BLaER1 treated with 17β-estradiol and CSF1 and Interleukin-3, amounts not matched to agents 10 nM and 100 nM (cell line): ENCODE measurements around the gene PEX10.
A peak's percentile ranks its signal among the peaks of the same experiment; 100 is the strongest.

ENCODE experiments used
- H3K27ac ChIP-seq, 11 experiments: shearing (Covaris generic); formaldehyde crosslinking; 2 replicates each; pipeline ENCODE4 v1.8.1; 2022
- H3K27me3 ChIP-seq, 11 experiments: shearing (Covaris generic); formaldehyde crosslinking; 2 replicates each; pipeline ENCODE4 v1.8.1; 2022
- H3K36me3 ChIP-seq, 11 experiments: shearing (Covaris generic); formaldehyde crosslinking; 2 replicates each; pipeline ENCODE4 v1.8.1; 2022
- H3K4me1 ChIP-seq, 10 experiments: shearing (Covaris generic); formaldehyde crosslinking; 2 replicates each; pipeline ENCODE4 v1.8.1; 2022
- H3K4me2 ChIP-seq, 11 experiments: shearing (Covaris generic); formaldehyde crosslinking; 2 replicates each; pipeline ENCODE4 v1.8.1; 2022
- H3K4me3 ChIP-seq, 10 experiments: shearing (Covaris generic); formaldehyde crosslinking; 2 replicates each; pipeline ENCODE4 v1.8.1; 2022
- H3K9ac ChIP-seq, 11 experiments: shearing (Covaris generic); formaldehyde crosslinking; 2 replicates each; pipeline ENCODE4 v1.8.1; 2022
- H3K9me3 ChIP-seq, 11 experiments: shearing (Covaris generic); formaldehyde crosslinking; replicated peaks in 1 of 11; 2 replicates each; pipeline ENCODE4 v1.8.1; 2022
- H4K20me1 ChIP-seq, 11 experiments: shearing (Covaris generic); formaldehyde crosslinking; 2 replicates each; pipeline ENCODE4 v1.8.1; 2022
- Cebpa-rat ChIP-seq, 11 experiments: shearing (Covaris generic); IDR thresholded peaks; 2 replicates each; pipeline ENCODE4 v1.8.1; 2022

The PEX10 gene

DNA sequence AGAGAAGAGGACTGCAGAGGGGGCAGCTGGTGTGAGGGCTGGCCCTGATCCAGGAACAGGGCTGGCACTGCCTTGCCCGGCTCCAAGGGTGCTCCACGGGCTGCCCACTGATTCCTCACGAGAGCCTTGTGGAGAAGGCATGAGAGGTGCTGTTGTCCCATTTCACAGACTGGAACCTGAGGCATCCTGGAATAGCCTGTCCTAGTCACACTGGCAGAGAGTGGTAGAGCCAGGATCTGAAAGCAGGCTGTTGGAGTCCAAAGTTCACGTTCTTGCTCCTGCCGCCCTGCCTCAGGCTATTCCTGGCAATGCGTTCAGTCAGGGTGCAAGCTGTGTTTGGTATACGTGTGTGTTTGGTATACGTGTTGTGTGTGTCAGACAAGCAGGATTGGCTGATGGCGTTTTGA is 18.9 kb downstream of the PEX10 start:
- H4K20me1 ChIP-seq: peaks cover 22 to 62% (median 56%) of the 10 kb centered on the region in 11 experiments; a peak in 21 of 22 replicates
- H3K36me3 ChIP-seq: peaks cover 50 to 59% (median 56%) of the 10 kb centered on the region in 11 experiments
- peak overlapping the region; percentile 84 to 95 (median 88); a peak in 21 of 22 replicates for H3K9ac ChIP-seq
- no peak for TF ChIP-seq Cebpa-rat (IDR thresholded peaks at IDR 0.05)
- peak overlapping the region; percentile 86 to 100 (median 97) for H3K4me2 ChIP-seq
- H3K27me3 ChIP-seq: no peaks in the 10 kb centered on the region
- H3K9me3 ChIP-seq: no peaks in the 10 kb centered on the region
- H3K4me3 ChIP-seq: peak overlapping the region in 6 of 10 experiments; percentile 88 to 99 (median 94); a peak in 9 of 20 replicates
- peak overlapping the region in 7 of 11 experiments; percentile 21 to 93 (median 89); a peak in 8 of 22 replicates for H3K27ac ChIP-seq
- H3K4me1 ChIP-seq: peaks cover 44 to 66% (median 54%) of the 10 kb centered on the region in 10 experiments

DNA sequence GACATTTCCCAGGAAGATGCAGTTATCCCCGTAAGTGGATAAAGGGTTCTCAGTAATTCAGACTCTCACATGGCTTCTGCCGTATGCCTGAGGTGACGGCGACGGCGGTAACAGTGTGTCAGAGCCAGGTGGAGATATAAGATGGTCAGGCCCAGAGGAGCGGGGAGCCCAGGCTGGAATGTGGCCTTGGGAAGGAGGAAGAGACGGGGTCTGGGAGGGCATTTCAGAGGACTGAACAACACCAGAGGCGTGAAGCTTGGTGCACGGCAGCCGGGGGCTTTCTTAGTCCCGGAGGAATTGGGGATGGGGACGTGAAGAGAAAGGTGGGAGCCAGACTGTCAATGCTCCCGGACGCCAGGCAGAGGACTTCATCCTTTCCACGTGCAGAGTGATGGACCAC is 19.7 kb downstream of the PEX10 start:
- Histone ChIP-seq H4K20me1 (peaks cover 26 to 55% (median 52%) of the 10 kb centered on the region in 11 experiments; a peak in 21 of 22 replicates), H3K9ac (peak overlapping the region; percentile 84 to 95 (median 88)), H3K4me3 (peak overlapping the region; percentile 72 to 99 (median 94)), H3K9me3 (no peaks in the 10 kb centered on the region), H3K36me3 (peaks cover 42 to 51% (median 48%) of the 10 kb centered on the region in 11 experiments), H3K4me2 (peak overlapping the region; percentile 86 to 100 (median 97)), H3K4me1 (peaks cover 52 to 74% (median 62%) of the 10 kb centered on the region in 10 experiments), H3K27me3 (no peaks in the 10 kb centered on the region), H3K27ac (peak overlapping the region; percentile 73 to 93 (median 85); a peak in 20 of 22 replicates)
- no peak for TF ChIP-seq Cebpa-rat (IDR thresholded peaks at IDR 0.05)

DNA sequence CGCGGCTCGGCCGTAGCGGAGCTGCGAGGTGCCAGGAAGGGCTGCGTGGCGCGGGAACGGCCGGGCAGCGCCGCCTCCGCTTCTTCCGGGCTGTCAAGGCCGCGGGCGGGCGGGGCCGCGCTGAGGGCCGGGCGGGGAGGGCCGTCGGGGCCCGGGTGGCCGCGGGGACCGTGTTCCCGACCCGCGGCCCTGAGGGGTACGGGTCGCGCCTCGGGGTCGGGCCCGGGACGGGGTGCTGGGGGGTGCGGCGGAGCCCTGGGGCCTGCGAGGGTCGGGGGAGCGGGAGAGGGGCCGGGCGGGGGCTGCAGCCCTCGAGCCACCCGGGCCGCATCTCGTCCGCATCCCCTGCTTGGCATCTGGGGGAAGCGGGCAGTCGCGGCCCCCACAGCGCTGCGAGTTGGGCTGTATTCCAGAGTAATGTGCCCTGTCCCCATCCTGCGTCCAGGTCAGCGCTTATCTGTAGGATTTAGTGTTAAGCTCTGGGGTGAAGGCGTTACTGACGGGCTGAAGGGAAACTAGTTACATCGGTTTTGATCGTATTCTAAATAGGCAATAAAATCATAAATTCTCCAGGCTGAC is 20.3 kb downstream of the PEX10 start:
- peak overlapping the region; percentile 72 to 99 (median 94) for H3K4me3 ChIP-seq
- no peaks in the 10 kb centered on the region for H3K9me3 ChIP-seq
- H3K4me2 ChIP-seq: peak overlapping the region; percentile 86 to 100 (median 97)
- TF ChIP-seq Cebpa-rat (IDR thresholded peaks at IDR 0.05): no peak
- H3K27me3 ChIP-seq: no peaks in the 10 kb centered on the region
- H4K20me1 ChIP-seq: peaks cover 33 to 57% (median 46%) of the 10 kb centered on the region in 11 experiments; a peak in 21 of 22 replicates
- H3K9ac ChIP-seq: peak overlapping the region; percentile 84 to 95 (median 88)
- H3K27ac ChIP-seq: peak overlapping the region; percentile 73 to 93 (median 85); a peak in 21 of 22 replicates
- H3K36me3 ChIP-seq: peaks cover 35 to 44% (median 41%) of the 10 kb centered on the region in 11 experiments
- peaks cover 59 to 81% (median 68%) of the 10 kb centered on the region in 10 experiments for H3K4me1 ChIP-seq

DNA sequence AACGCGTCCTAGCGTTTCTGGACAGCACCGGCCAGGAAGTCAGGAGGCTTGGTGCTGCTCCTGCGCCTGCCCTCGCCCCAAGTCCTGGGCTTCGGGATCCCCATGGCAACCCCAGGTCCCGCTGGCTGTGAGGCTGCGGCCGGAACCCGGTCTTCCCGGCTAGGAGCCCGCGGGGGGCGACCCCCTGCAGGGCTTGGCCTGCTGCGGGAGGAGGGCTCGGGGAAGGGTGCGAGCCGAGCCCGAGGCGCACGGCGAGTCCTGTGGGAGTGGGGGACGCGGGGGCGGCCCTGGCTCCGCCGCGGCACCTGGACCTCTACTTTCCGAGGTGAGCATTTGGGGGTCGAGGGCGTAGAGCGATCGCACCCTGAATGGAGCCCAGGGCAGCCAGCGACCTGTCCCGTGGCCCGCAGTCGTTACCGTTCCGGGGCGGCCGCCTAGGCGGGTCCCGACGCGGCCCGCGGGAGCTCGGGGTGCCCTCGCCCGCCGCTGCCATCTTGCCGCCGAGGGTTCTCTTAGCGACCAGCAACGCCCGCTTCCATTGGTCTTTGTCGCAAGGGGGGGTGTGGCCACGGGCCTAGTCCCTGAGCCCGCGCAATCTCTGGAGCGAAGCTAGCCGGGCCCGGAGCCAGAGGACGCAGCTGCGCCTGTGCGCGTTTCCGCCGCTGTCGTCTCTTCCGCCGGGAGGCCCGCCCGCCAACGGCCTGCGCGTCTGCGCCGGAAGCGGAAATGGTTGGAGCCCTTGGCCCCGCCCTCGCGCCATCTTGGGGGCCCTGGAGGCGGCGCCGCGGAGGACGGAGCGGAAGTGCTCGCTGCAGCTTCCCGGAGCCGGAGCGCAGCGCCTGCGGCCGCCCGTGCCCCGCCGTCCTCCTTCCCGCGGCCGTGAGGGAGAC is 21.1 kb downstream of the PEX10 start, which contains the start of the genes MORN1 and RER1:
Gene MORN1, minus strand, starts transcription at position 514 of the 890 bp plus-strand sequence. Its CDS starts 21 bp downstream, at position 493.
Gene RER1, plus strand, starts transcription at position 801 of the 890 bp plus-strand sequence. CDS start 3,950 bp downstream, outside the sequence.
- Histone ChIP-seq H3K36me3 (peaks cover 28 to 37% (median 34%) of the 10 kb centered on the region in 11 experiments), H3K27me3 (no peaks in the 10 kb centered on the region), H3K9ac (peak within 1 kb of the TSS; percentile 84 to 95 (median 88)), H3K27ac (peak within 1 kb of the TSS; percentile 73 to 93 (median 85); a peak in 21 of 22 replicates), H3K4me3 (peak within 1 kb of the TSS; percentile 72 to 99 (median 94)), H3K4me2 (peak within 1 kb of the TSS; percentile 90 to 100 (median 98)), H3K4me1 (peaks cover 66 to 83% (median 73%) of the 10 kb centered on the region in 10 experiments), H4K20me1 (peaks cover 37 to 54% (median 39%) of the 10 kb centered on the region in 11 experiments; a peak in 21 of 22 replicates), H3K9me3 (no peaks in the 10 kb centered on the region)
- no peak for TF ChIP-seq Cebpa-rat (IDR thresholded peaks at IDR 0.05)

DNA sequence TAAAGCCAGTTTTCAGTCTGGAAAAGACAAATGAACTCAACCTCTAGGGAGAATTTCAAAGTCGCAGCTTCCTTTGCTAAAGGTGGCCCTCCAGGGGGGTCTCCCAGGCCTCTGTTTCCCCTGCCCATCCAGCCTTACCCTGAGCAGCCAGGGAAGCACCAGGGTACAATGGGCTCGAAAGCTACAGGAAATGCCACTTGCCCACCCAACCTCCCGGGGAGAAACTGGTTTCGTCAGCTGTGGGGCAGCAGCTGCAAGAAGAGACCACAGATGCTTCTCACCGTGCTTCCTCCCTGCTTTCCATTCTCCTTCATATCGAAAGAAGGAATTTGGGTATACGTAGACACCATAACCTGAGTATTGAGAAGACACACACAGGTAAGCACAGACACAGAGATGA is 22.7 kb downstream of the PEX10 start:
- Histone ChIP-seq H3K27me3 (no peaks in the 10 kb centered on the region), H3K27ac (peak overlapping the region in 9 of 11 experiments; percentile 1 to 93 (median 81); a peak in 17 of 22 replicates), H3K4me1 (peaks cover 81 to 89% (median 84%) of the 10 kb centered on the region in 10 experiments), H3K9me3 (no peaks in the 10 kb centered on the region), H4K20me1 (peaks cover 21 to 45% (median 23%) of the 10 kb centered on the region in 11 experiments; a peak in 21 of 22 replicates), H3K4me2 (peak overlapping the region; percentile 90 to 99 (median 98)), H3K9ac (peak overlapping the region; percentile 84 to 95 (median 88); a peak in 19 of 22 replicates), H3K4me3 (peak overlapping the region in 8 of 10 experiments; percentile 72 to 99 (median 94); a peak in 15 of 20 replicates), H3K36me3 (peaks cover 12 to 21% (median 18%) of the 10 kb centered on the region in 11 experiments; a peak in 21 of 22 replicates)
- TF ChIP-seq Cebpa-rat (IDR thresholded peaks at IDR 0.05): peak in 4 of 11 experiments; percentile 27 to 63 (median 54); a peak in 4 of 22 replicates

DNA sequence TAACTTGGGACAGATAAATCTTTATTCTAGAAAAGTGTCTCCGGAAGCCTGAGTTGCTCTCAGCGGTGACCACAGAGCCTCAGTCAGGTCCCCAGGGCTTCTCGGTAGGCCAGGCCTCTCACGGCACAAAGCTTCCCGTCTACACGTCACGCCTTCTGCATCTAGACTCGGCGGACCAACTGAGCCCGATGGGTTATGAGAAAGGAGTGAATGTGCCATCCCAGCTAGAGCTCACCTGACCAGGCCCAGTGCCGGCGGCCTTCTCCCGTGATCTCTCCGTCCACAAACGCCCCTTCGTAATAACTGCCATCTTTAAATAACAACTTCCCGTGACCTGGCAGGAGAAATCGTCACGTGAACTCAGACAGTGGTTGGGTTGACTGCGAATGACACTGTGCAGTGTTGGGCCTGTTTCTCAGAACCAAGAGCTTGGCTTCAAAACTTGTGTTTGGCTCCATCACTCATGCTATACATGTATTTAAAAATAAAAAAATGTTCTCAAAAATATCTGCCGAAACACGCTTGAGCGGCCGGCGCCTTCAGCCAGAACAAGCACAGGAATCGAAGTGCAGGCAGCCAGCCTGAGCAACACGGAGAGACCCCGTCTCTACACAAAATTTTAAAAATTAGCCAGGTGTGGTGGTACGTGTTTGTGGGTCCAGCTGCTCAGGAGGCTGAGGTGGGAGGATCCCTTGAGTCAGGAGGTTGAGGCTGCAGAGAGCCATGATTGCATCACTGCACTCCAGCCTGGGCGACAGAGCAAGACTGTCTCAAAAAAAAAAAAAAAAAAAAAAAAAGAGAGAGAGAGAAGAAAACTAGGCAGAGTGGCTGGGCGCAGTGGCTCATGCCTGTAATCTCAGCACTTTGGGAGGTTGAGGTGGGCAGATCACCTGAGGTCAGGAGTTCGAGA is 24.1 kb downstream of the PEX10 start:
- peak overlapping the region; percentile 69 to 93 (median 76) for H3K27ac ChIP-seq
- H3K36me3 ChIP-seq: peaks cover 3 to 7% (median 5%) of the 10 kb centered on the region in 11 experiments; a peak in 18 of 22 replicates
- peak overlapping the region; percentile 90 to 99 (median 98) for H3K4me2 ChIP-seq
- peak in 6 of 11 experiments; percentile 26 to 77 (median 46); a peak in 5 of 22 replicates for TF ChIP-seq Cebpa-rat (IDR thresholded peaks at IDR 0.05)
- H3K9me3 ChIP-seq: no peaks in the 10 kb centered on the region
- H3K4me3 ChIP-seq: peak overlapping the region; percentile 37 to 93 (median 53)
- peak overlapping the region; percentile 54 to 95 (median 87) for H3K9ac ChIP-seq
- peaks cover 71 to 85% (median 78%) of the 10 kb centered on the region in 10 experiments for H3K4me1 ChIP-seq
- H4K20me1 ChIP-seq: peaks cover 7 to 38% (median 9%) of the 10 kb centered on the region in 11 experiments; a peak in 18 of 22 replicates
- peaks cover 0 to 11% (median 4%) of the 10 kb centered on the region in 11 experiments; a peak in 8 of 22 replicates for H3K27me3 ChIP-seq
